Loucy (cell line): ENCODE measurements around the gene ASTL.

ENCODE experiments used
- CTCF ChIP-seq: fragments of 200-600 bp; sonication (generic); conservative IDR thresholded peaks from 2 replicates; pipeline ENCODE4 v1.5.1; 2014; ENCODE audit warnings: mild to moderate bottlenecking, antibody characterized with exemption, low read length
- EZH2phosphoT487 ChIP-seq: fragments of 200-600 bp; IDR thresholded peaks from 2 replicates; pipeline ENCODE4 v1.6.1; 2018; ENCODE audit warnings: antibody characterized with exemption, mild to moderate bottlenecking, moderate library complexity, borderline replicate concordance

GRCh38 chr2:96128456-96128855 lies 9.8 kb downstream of the ASTL start:
- TF ChIP-seq CTCF (no peak), EZH2phosphoT487 (no peak)
